Endothelial cell of umbilical vein (primary cell): ENCODE data around the gene PRICKLE3. TPM values are rescaled to one million over a fixed set of nuclear protein-coding genes. Genes with fewer than 3 reads are reported as not detected.

Experiments
- BruUV-seq: library from RNA; stranded (reverse); fragments of 400-500 nt; replicated peaks from 2 replicates; lab custom pipeline; 2021; lab: Mats Ljungman, UMichigan
- CTCF ChIA-PET: fragments of 300-600, 350-600 bp; sonication (Branson Sonifier 250); formaldehyde crosslinking; loops from one replicate; lab custom pipeline; 2021; ENCODE audit warnings: antibody characterized with exemption, inconsistent platforms; lab: Charles Lee
- POLR2A ChIA-PET: fragments of 300-600, 350-600 bp; sonication (Branson Sonifier 250); formaldehyde crosslinking; loops from one replicate; lab custom pipeline; 2021; ENCODE audit warnings: antibody characterized with exemption, inconsistent platforms; lab: Charles Lee
- DNase-seq: peaks from one replicate; pipeline ENCODE4 v3.0.0-alpha.2; 2011; ENCODE audit warnings: low read depth, low spot score
- FAIRE-seq: peaks from 2 replicates; lab custom pipeline; 2011; peaks lifted over from hg19 to GRCh38; lab: Jason Lieb, UNC
- H2AFZ ChIP-seq: 2 replicates; pipeline ENCODE4 v1.6.0; 2012; ENCODE audit warnings: low read depth, low read length, control low read depth, inconsistent platforms
- H3K27ac ChIP-seq: 2 replicates; pipeline ENCODE4 v1.5.1; 2011; ENCODE audit warnings: low read depth, mild to moderate bottlenecking, control low read depth, low read length, moderate library complexity; ENCODE audit not compliant: insufficient read depth
- H3K27me3 ChIP-seq, 2 experiments: 2 replicates each; pipeline versions ENCODE4 v1.6.0 to v1.6.1; 2011; ENCODE audit warnings: low read length in 2 of 2, mixed read lengths in 1 of 2; ENCODE audit not compliant: control insufficient read depth in 2 of 2, insufficient read depth in 2 of 2
- H3K36me3 ChIP-seq, 2 experiments: 2 replicates in 1 of 2; 3 replicates in 1 of 2; pipeline ENCODE4 v1.5.1; 2011; ENCODE audit warnings: low read length in 2 of 2, mild to moderate bottlenecking in 1 of 2, moderate library complexity in 1 of 2; ENCODE audit not compliant: control insufficient read depth in 2 of 2, insufficient read depth in 2 of 2; ENCODE audit errors: extremely low read depth in 1 of 2
- H3K4me1 ChIP-seq: 3 replicates; pipeline ENCODE4 v1.5.1; 2011; ENCODE audit warnings: mild to moderate bottlenecking, low read length; ENCODE audit not compliant: control insufficient read depth, insufficient read depth; ENCODE audit errors: extremely low read depth
- H3K4me2 ChIP-seq: 2 replicates; pipeline ENCODE4 v1.6.1; 2011; ENCODE audit warnings: low read length, control low read depth, mixed read lengths; ENCODE audit not compliant: insufficient read depth
- H3K4me3 ChIP-seq, 3 experiments: fragments of 200-600 bp in 1 of 3; sonication (generic), shearing (Covaris generic) in 1 of 3; replicated peaks in 1 of 3; 2 replicates each; pipeline ENCODE4 v1.5.1; 2011 to 2016; ENCODE audit warnings: control low read depth in 3 of 3, low read length in 3 of 3, mild to moderate bottlenecking in 2 of 3, inconsistent platforms in 1 of 3, low read depth in 1 of 3, moderate library complexity in 1 of 3; ENCODE audit not compliant: insufficient read depth in 1 of 3
- H3K79me2 ChIP-seq: 2 replicates; pipeline ENCODE4 v1.6.0; 2012; ENCODE audit warnings: low read length, inconsistent platforms; ENCODE audit not compliant: control insufficient read depth, insufficient read depth
- H3K9ac ChIP-seq: replicated peaks from 2 replicates; pipeline ENCODE3; 2011; ENCODE audit warnings: low read length, control low read depth; ENCODE audit not compliant: insufficient read depth; ENCODE audit errors: extremely low read depth
- H3K9me1 ChIP-seq: replicated peaks from 3 replicates; pipeline ENCODE4 v1.6.0; 2011; ENCODE audit warnings: mild to moderate bottlenecking, low read length; ENCODE audit not compliant: control insufficient read depth, insufficient read depth; ENCODE audit errors: extremely low read depth
- H3K9me3 ChIP-seq: replicated peaks from 2 replicates; pipeline ENCODE4 v1.5.1; 2012; ENCODE audit warnings: low read length, inconsistent platforms; ENCODE audit not compliant: control insufficient read depth, insufficient read depth
- H4K20me1 ChIP-seq: replicated peaks from 2 replicates; pipeline ENCODE3; 2011; ENCODE audit warnings: mild to moderate bottlenecking, low read length; ENCODE audit not compliant: control insufficient read depth, insufficient read depth; ENCODE audit errors: extremely low read depth
- EZH2 ChIP-seq: IDR thresholded peaks from 2 replicates; pipeline ENCODE4 v1.6.1; 2012; ENCODE audit warnings: borderline replicate concordance, low read depth, mild to moderate bottlenecking, moderate library complexity, low read length, inconsistent platforms; ENCODE audit not compliant: severe bottlenecking
- FOS ChIP-seq: IDR thresholded peaks from 2 replicates; pipeline ENCODE4 v1.6.1; 2011; ENCODE audit warnings: mild to moderate bottlenecking, low read length, moderate library complexity, borderline replicate concordance; ENCODE audit not compliant: insufficient read depth
- GATA2 ChIP-seq: IDR thresholded peaks from 2 replicates; pipeline ENCODE4 v1.7.0; 2011; ENCODE audit warnings: low read depth, mild to moderate bottlenecking, moderate library complexity, mixed read lengths, low read length; ENCODE audit not compliant: insufficient read length, insufficient read depth
- MAX ChIP-seq: IDR thresholded peaks from 2 replicates; pipeline ENCODE4 v1.6.1; 2011; ENCODE audit not compliant: insufficient read depth, insufficient read length
- MYC ChIP-seq: IDR thresholded peaks from one replicate; pipeline ENCODE4 v1.6.1; 2011; ENCODE audit warnings: mild to moderate bottlenecking, low read depth, low read length
- POLR2A ChIP-seq: IDR thresholded peaks from 2 replicates; pipeline ENCODE4 v1.6.1; 2012; ENCODE audit warnings: low read depth, mild to moderate bottlenecking, control low read depth, low read length
- POLR2AphosphoS5 ChIP-seq: IDR thresholded peaks from 2 replicates; pipeline ENCODE4 v1.6.1; 2012; ENCODE audit warnings: low read depth, mild to moderate bottlenecking, control low read depth, low read length, moderate library complexity; ENCODE audit not compliant: insufficient read depth
- dilution Hi-C: fragments of 300-500 bp; cut with MboI; formaldehyde crosslinking; loops from one replicate; pipeline ENCODE4 v1.15.0; 2019; ENCODE audit warnings: low sequenced_read_pairs; ENCODE audit not compliant: extremely low pct_ligation_motif_present
- intact Hi-C: fragments of 100-400 bp; cut with micrococcal nuclease; formaldehyde crosslinking; loops from one replicate; pipeline ENCODE4 v1.10.0; 2022
- polyA plus RNA-seq, 4 experiments: library from polyadenylated mRNA; depleted of rRNA in 3 of 4; stranded (reverse) in 3 of 4; unstranded in 1 of 4; fragments of >200 nt; gene quantifications; 2 replicates each; pipeline versions ENCODE4 v1.2.1 to v1.2.3, GENCODE V29; 2011 to 2012; ENCODE audit warnings: missing spikeins in 1 of 4
- total RNA-seq: library from RNA; stranded (reverse); gene quantifications from 2 replicates; pipeline ENCODE4 v1.2.3, GENCODE V29; 2021
- TF ChIP-seq, protein P1 (sequence below), 2 donors: IDR thresholded peaks; 1 replicate in 1 of 2; 2 replicates in 1 of 2; pipeline ENCODE4 v1.5.1; 2011; ENCODE audit warnings: low read length in 2 of 2, mild to moderate bottlenecking in 2 of 2, moderate library complexity in 2 of 2, control low read depth in 1 of 2, inconsistent platforms in 1 of 2, low read depth in 1 of 2; ENCODE audit not compliant: insufficient read depth in 1 of 2; ENCODE audit errors: extremely low read depth in 1 of 2

Gene PRICKLE3
- total and polyA plus RNA-seq, 2 donors (not counting 3 experiments of a cell fraction or from before 2014, with no cell fraction given), result 6.8 to 15.0 TPM

- BruUV-seq, result no TSS peak
- Histone ChIP-seq H3K9me3 (no peaks in the 10 kb centered on the region), H3K4me3 (no peak overlapping the region), H3K9me1 (no peaks in the 10 kb centered on the region), H3K4me1 (peaks cover 5% of the 10 kb centered on the region), H3K9ac (no peak overlapping the region), H3K27me3 (no peaks in the 10 kb centered on the region), H3K4me2 (no peak overlapping the region), H3K36me3 (peaks cover 0 to 6% of the 10 kb centered on the region in 2 experiments), H3K79me2 (peaks cover 15% of the 10 kb centered on the region), H4K20me1 (no peaks in the 10 kb centered on the region), H3K27ac (no peak overlapping the region), H2AFZ (no peak overlapping the region)
- ChIA-PET POLR2A (no interaction called here), CTCF (no interaction called here)
- FAIRE-seq (no peak), DNase-seq (no peak)
- TF ChIP-seq GATA2 (no peak), FOS (no peak), EZH2 (no peak), MYC (no peak), POLR2A (no peak), POLR2AphosphoS5 (no peak), MAX (no peak)
- TF ChIP-seq, protein P1, sequence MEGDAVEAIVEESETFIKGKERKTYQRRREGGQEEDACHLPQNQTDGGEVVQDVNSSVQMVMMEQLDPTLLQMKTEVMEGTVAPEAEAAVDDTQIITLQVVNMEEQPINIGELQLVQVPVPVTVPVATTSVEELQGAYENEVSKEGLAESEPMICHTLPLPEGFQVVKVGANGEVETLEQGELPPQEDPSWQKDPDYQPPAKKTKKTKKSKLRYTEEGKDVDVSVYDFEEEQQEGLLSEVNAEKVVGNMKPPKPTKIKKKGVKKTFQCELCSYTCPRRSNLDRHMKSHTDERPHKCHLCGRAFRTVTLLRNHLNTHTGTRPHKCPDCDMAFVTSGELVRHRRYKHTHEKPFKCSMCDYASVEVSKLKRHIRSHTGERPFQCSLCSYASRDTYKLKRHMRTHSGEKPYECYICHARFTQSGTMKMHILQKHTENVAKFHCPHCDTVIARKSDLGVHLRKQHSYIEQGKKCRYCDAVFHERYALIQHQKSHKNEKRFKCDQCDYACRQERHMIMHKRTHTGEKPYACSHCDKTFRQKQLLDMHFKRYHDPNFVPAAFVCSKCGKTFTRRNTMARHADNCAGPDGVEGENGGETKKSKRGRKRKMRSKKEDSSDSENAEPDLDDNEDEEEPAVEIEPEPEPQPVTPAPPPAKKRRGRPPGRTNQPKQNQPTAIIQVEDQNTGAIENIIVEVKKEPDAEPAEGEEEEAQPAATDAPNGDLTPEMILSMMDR (IDR thresholded peaks at IDR 0.05; ENCODE audit: extremely low read depth in 1 of 2, insufficient read depth in 1 of 2, low read depth in 1 of 2, low read length in 2 of 2), result no peak
- dilution Hi-C loops (no loop called here), intact Hi-C loops (no loop called here)
These were observed 8.2 kb downstream of the PRICKLE3 start for GRCh38 chrX:49177873-49178480.
